ENCODE measurements around the gene SAP130.
A peak's percentile ranks its signal among the peaks of the same experiment; 100 is the strongest.

Gene SAP130

GRCh38 chr2:128026448-128027277 lies 1.2 kb downstream of the SAP130 start:
- 4 to 8% methylated on average over 37 to 38 of the region's 57 CpGs for WGBS, 2 experiments (ENCODE audit: insufficient coverage in 2 of 2)
- Histone ChIP-seq H3K9me3 (ENCODE audit: control insufficient read depth, low read length) (peaks cover 3% of the 10 kb centered on the region), H3K36me3 (ENCODE audit: control insufficient read depth, insufficient read depth, low read length) (peaks cover 26% of the 10 kb centered on the region), H3K4me3 (ENCODE audit: extremely low read depth, insufficient read depth, low read length, poor library complexity, severe bottlenecking) (peak overlapping the region; percentile 84), H3K27ac (ENCODE audit: low read depth, low read length, severe bottlenecking) (peak overlapping the region; percentile 53), H3K4me1 (ENCODE audit: control insufficient read depth, insufficient read depth, low read length, poor library complexity, severe bottlenecking) (no peaks in the 10 kb centered on the region)

GRCh38 chr2:128024816-128025215 lies 3.0 kb downstream of the SAP130 start:
- H3K27ac ChIP-seq (ENCODE audit: low read depth, low read length, severe bottlenecking): no peak overlapping the region
- no peak overlapping the region for H3K4me3 ChIP-seq (ENCODE audit: extremely low read depth, insufficient read depth, low read length, poor library complexity, severe bottlenecking)
- H3K36me3 ChIP-seq (ENCODE audit: control insufficient read depth, insufficient read depth, low read length): peaks cover 32% of the 10 kb centered on the region
- 100% methylated on average over 1 of the region's 4 CpGs; no CpG with 5 or more reads in 1 of the 2 experiments for WGBS, 2 experiments (ENCODE audit: insufficient coverage in 2 of 2)
- no peaks in the 10 kb centered on the region for H3K9me3 ChIP-seq (ENCODE audit: control insufficient read depth, low read length)
- no peaks in the 10 kb centered on the region for H3K4me1 ChIP-seq (ENCODE audit: control insufficient read depth, insufficient read depth, low read length, poor library complexity, severe bottlenecking)

- Histone ChIP-seq H3K36me3 (ENCODE audit: control insufficient read depth, insufficient read depth, low read length) (peaks cover 67% of the 10 kb centered on the region), H3K9me3 (ENCODE audit: control insufficient read depth, low read length) (no peaks in the 10 kb centered on the region), H3K4me3 (ENCODE audit: extremely low read depth, insufficient read depth, low read length, poor library complexity, severe bottlenecking) (no peak overlapping the region), H3K27ac (ENCODE audit: low read depth, low read length, severe bottlenecking) (no peak overlapping the region), H3K4me1 (ENCODE audit: control insufficient read depth, insufficient read depth, low read length, poor library complexity, severe bottlenecking) (no peaks in the 10 kb centered on the region)
- WGBS, 2 experiments (ENCODE audit: insufficient coverage in 2 of 2): 92 to 97% methylated on average over 7 to 8 of the region's 8 CpGs
Measured at GRCh38 chr2:128017561-128017960, 10.3 kb downstream of the SAP130 start.

DNA sequence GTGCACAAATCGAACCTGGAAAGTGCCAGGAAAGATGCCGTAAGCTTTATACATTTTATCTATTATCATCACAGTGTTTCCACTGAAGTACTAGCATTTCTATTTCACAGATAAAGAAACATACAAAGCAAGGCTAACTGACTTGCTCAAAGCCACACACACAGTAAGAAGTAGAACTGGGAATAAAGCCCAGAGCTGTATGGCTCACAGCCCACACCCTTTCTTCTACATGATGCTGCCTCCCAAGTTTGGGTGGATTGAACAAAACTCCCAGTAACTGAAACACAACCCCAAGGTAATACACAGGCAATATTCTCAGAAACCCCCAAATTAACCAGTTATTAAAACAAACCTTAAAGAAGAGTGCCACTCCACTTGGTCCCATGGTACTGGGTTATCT lies 11.2 kb downstream of the SAP130 start:
- H3K27ac ChIP-seq (ENCODE audit: low read depth, low read length, severe bottlenecking): no peak overlapping the region
- no peaks in the 10 kb centered on the region for H3K4me1 ChIP-seq (ENCODE audit: control insufficient read depth, insufficient read depth, low read length, poor library complexity, severe bottlenecking)
- peaks cover 69% of the 10 kb centered on the region for H3K36me3 ChIP-seq (ENCODE audit: control insufficient read depth, insufficient read depth, low read length)
- WGBS, 2 experiments (ENCODE audit: insufficient coverage in 2 of 2): 92 to 93% methylated on average over 2 of the region's 2 CpGs
- no peaks in the 10 kb centered on the region for H3K9me3 ChIP-seq (ENCODE audit: control insufficient read depth, low read length)
- no peak overlapping the region for H3K4me3 ChIP-seq (ENCODE audit: extremely low read depth, insufficient read depth, low read length, poor library complexity, severe bottlenecking)

GRCh38 chr2:128012698-128013097 lies 15.2 kb downstream of the SAP130 start:
- no peak overlapping the region for H3K27ac ChIP-seq (ENCODE audit: low read depth, low read length, severe bottlenecking)
- no peaks in the 10 kb centered on the region for H3K9me3 ChIP-seq (ENCODE audit: control insufficient read depth, low read length)
- H3K4me3 ChIP-seq (ENCODE audit: extremely low read depth, insufficient read depth, low read length, poor library complexity, severe bottlenecking): no peak overlapping the region
- 94 to 95% methylated on average over 3 of the region's 3 CpGs for WGBS, 2 experiments (ENCODE audit: insufficient coverage in 2 of 2)
- no peaks in the 10 kb centered on the region for H3K4me1 ChIP-seq (ENCODE audit: control insufficient read depth, insufficient read depth, low read length, poor library complexity, severe bottlenecking)
- H3K36me3 ChIP-seq (ENCODE audit: control insufficient read depth, insufficient read depth, low read length): peaks cover 96% of the 10 kb centered on the region

GRCh38 chr2:128008074-128008672 lies 19.7 kb downstream of the SAP130 start:
- H3K27ac ChIP-seq (ENCODE audit: low read depth, low read length, severe bottlenecking): no peak overlapping the region
- H3K4me3 ChIP-seq (ENCODE audit: extremely low read depth, insufficient read depth, low read length, poor library complexity, severe bottlenecking): no peak overlapping the region
- peaks cover 86% of the 10 kb centered on the region for H3K36me3 ChIP-seq (ENCODE audit: control insufficient read depth, insufficient read depth, low read length)
- no peaks in the 10 kb centered on the region for H3K9me3 ChIP-seq (ENCODE audit: control insufficient read depth, low read length)
- 89 to 94% methylated on average over 2 to 3 of the region's 6 CpGs for whole genome bisulfite sequencing, 2 experiments (ENCODE audit: insufficient coverage in 2 of 2)
- H3K4me1 ChIP-seq (ENCODE audit: control insufficient read depth, insufficient read depth, low read length, poor library complexity, severe bottlenecking): no peaks in the 10 kb centered on the region

DNA sequence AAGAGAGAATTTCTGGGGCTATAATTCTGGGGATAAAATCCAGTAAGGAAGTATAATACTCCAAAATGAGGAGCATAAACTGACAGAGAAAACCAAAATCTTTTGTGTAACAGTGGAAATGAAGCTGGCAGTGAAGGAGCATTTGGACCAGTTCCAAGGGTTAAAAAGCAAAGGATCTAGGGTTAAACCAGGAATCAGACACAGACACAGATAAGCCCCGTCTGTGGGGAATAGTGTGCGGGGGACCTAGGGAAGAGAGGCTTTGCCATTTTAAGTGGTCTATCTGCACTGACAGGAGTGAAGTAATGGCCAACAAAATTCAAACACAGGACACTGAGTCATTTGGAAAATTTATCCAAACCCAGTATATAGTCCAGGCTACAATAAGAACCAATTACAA lies 23.4 kb downstream of the SAP130 start:
- Histone ChIP-seq H3K4me3 (ENCODE audit: extremely low read depth, insufficient read depth, low read length, poor library complexity, severe bottlenecking) (no peak overlapping the region), H3K9me3 (ENCODE audit: control insufficient read depth, low read length) (no peaks in the 10 kb centered on the region), H3K36me3 (ENCODE audit: control insufficient read depth, insufficient read depth, low read length) (peaks cover 86% of the 10 kb centered on the region), H3K4me1 (ENCODE audit: control insufficient read depth, insufficient read depth, low read length, poor library complexity, severe bottlenecking) (no peaks in the 10 kb centered on the region), H3K27ac (ENCODE audit: low read depth, low read length, severe bottlenecking) (no peak overlapping the region)
- 83 to 100% methylated on average over 2 of the region's 2 CpGs for WGBS, 2 experiments (ENCODE audit: insufficient coverage in 2 of 2)

GRCh38 chr2:128003463-128003862 lies 24.4 kb downstream of the SAP130 start:
- Histone ChIP-seq H3K27ac (ENCODE audit: low read depth, low read length, severe bottlenecking) (no peak overlapping the region), H3K4me1 (ENCODE audit: control insufficient read depth, insufficient read depth, low read length, poor library complexity, severe bottlenecking) (no peaks in the 10 kb centered on the region), H3K9me3 (ENCODE audit: control insufficient read depth, low read length) (no peaks in the 10 kb centered on the region), H3K36me3 (ENCODE audit: control insufficient read depth, insufficient read depth, low read length) (peaks cover 86% of the 10 kb centered on the region), H3K4me3 (ENCODE audit: extremely low read depth, insufficient read depth, low read length, poor library complexity, severe bottlenecking) (no peak overlapping the region)
- 93 to 100% methylated on average over 2 to 4 of the region's 6 CpGs for WGBS, 2 experiments (ENCODE audit: insufficient coverage in 2 of 2)

GRCh38 chr2:127996160-127996559 lies 31.7 kb downstream of the SAP130 start:
- H3K4me3 ChIP-seq (ENCODE audit: extremely low read depth, insufficient read depth, low read length, poor library complexity, severe bottlenecking): no peak overlapping the region
- no peaks in the 10 kb centered on the region for H3K9me3 ChIP-seq (ENCODE audit: control insufficient read depth, low read length)
- no peaks in the 10 kb centered on the region for H3K4me1 ChIP-seq (ENCODE audit: control insufficient read depth, insufficient read depth, low read length, poor library complexity, severe bottlenecking)
- peaks cover 91% of the 10 kb centered on the region for H3K36me3 ChIP-seq (ENCODE audit: control insufficient read depth, insufficient read depth, low read length)
- no peak overlapping the region for H3K27ac ChIP-seq (ENCODE audit: low read depth, low read length, severe bottlenecking)
- WGBS, 2 experiments (ENCODE audit: insufficient coverage in 2 of 2): 96 to 99% methylated on average over 9 of the region's 9 CpGs

GRCh38 chr2:127995725-127996124 lies 32.1 kb downstream of the SAP130 start:
- Histone ChIP-seq H3K4me1 (ENCODE audit: control insufficient read depth, insufficient read depth, low read length, poor library complexity, severe bottlenecking) (no peaks in the 10 kb centered on the region), H3K4me3 (ENCODE audit: extremely low read depth, insufficient read depth, low read length, poor library complexity, severe bottlenecking) (no peak overlapping the region), H3K27ac (ENCODE audit: low read depth, low read length, severe bottlenecking) (no peak overlapping the region), H3K36me3 (ENCODE audit: control insufficient read depth, insufficient read depth, low read length) (peaks cover 91% of the 10 kb centered on the region), H3K9me3 (ENCODE audit: control insufficient read depth, low read length) (no peaks in the 10 kb centered on the region)
- 80 to 100% methylated on average over 1 to 2 of the region's 7 CpGs for WGBS, 2 experiments (ENCODE audit: insufficient coverage in 2 of 2)

DNA sequence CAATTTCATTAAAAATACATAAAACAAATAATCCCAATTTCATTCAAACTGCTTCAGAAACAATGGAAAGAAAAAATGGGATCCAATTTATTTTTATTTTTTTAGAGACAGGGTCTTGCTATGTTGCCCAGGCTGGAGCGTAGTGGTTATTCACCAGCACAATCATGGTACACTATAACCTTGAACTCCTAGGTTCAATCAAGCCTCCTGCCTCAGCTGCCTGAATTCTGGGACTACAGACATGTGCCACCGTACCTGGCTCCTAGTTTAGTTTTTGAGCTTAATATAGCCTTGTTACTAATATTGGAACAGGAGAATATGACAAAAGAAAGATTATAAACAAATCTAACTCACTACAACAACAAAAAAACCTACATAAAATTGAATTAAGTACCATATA lies 34.2 kb downstream of the SAP130 start:
- no peak overlapping the region for H3K27ac ChIP-seq (ENCODE audit: low read depth, low read length, severe bottlenecking)
- no peaks in the 10 kb centered on the region for H3K9me3 ChIP-seq (ENCODE audit: control insufficient read depth, low read length)
- H3K36me3 ChIP-seq (ENCODE audit: control insufficient read depth, insufficient read depth, low read length): peaks cover 88% of the 10 kb centered on the region
- no peaks in the 10 kb centered on the region for H3K4me1 ChIP-seq (ENCODE audit: control insufficient read depth, insufficient read depth, low read length, poor library complexity, severe bottlenecking)
- no CpG with 5 or more reads among the region's 2 CpGs for WGBS, 2 experiments (ENCODE audit: insufficient coverage in 2 of 2)
- H3K4me3 ChIP-seq (ENCODE audit: extremely low read depth, insufficient read depth, low read length, poor library complexity, severe bottlenecking): no peak overlapping the region

All from mesodermal cell (in vitro differentiated cells).